SK-N-MC (cell line): Measurements from ENCODE around the gene SLC30A9.

ENCODE experiments used
- EZH2 ChIP-seq: fragments of 200-600 bp; sonication (generic); IDR thresholded peaks from one replicate; pipeline ENCODE4 v1.6.1; 2017; ENCODE audit warnings: antibody characterized with exemption
- FOXP2 ChIP-seq: optimal IDR thresholded peaks from 2 replicates; pipeline ENCODE3; 2011; ENCODE audit warnings: mild to moderate bottlenecking, moderate library complexity; ENCODE audit not compliant: insufficient read depth; ENCODE audit errors: extremely low read length, control extremely low read depth
- POLR2AphosphoS5 ChIP-seq: IDR thresholded peaks from 2 replicates; pipeline ENCODE4 v1.6.1; 2012; ENCODE audit warnings: mild to moderate bottlenecking, low read depth, low read length, borderline replicate concordance

DNA sequence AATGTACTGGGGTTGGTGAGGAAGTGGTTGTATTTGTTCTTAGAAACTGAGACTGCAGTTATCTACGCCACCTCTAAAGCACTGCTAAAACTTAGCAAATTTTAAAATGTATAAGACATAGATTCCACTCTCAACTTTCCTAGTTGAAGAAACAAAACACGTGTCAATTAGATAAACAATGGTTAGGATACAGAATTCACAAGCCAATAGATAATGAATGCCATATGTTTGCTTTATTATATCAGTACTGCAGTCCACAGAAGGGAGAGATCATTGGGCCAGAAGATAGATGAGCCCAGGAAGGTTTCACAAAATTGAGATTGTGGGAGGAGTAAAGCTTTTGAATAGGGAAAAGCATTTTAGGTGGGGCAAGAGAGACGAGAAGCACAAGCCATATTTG, 40.8 kb upstream of the SLC30A9 start:
- no peak for TF ChIP-seq EZH2
- TF ChIP-seq POLR2AphosphoS5, result no peak
- no peak for TF ChIP-seq FOXP2
